ENCODE results near the gene TIMM22.

TIMM22 gene

DNA sequence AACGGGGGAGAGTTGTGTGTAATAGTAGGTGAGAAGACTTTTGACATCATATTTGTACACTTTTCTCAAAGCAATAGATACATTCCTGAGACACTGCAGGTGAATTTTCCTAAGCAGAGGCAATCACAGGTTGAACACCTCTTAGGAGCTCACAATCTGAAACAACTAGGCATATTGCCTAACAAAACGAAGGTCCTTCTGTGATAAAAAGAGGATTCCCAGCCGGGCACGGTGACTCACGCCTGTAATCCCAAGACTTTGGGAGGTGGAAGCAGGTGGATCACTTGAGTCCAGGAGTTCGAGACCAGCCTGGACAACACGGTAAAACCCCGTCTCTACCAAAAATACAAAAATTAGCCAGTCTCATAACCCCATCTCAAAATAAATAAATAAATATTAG is 34.8 kb upstream of the TIMM22 start:
- TF ChIP-seq FOXP2 (optimal IDR thresholded peaks at IDR 0.05; ENCODE audit: borderline replicate concordance, extremely low read depth, extremely low read length, insufficient read depth) (no peak), TAF1 (IDR thresholded peaks at IDR 0.05; ENCODE audit: borderline replicate concordance, insufficient read depth, low read length) (no peak), POLR2AphosphoS5 (IDR thresholded peaks at IDR 0.05; ENCODE audit: low read depth, low read length) (no peak), SIN3A (IDR thresholded peaks at IDR 0.05; ENCODE audit: borderline replicate concordance, insufficient read depth, low read length) (no peak)
- TF ChIP-seq, protein P1, sequence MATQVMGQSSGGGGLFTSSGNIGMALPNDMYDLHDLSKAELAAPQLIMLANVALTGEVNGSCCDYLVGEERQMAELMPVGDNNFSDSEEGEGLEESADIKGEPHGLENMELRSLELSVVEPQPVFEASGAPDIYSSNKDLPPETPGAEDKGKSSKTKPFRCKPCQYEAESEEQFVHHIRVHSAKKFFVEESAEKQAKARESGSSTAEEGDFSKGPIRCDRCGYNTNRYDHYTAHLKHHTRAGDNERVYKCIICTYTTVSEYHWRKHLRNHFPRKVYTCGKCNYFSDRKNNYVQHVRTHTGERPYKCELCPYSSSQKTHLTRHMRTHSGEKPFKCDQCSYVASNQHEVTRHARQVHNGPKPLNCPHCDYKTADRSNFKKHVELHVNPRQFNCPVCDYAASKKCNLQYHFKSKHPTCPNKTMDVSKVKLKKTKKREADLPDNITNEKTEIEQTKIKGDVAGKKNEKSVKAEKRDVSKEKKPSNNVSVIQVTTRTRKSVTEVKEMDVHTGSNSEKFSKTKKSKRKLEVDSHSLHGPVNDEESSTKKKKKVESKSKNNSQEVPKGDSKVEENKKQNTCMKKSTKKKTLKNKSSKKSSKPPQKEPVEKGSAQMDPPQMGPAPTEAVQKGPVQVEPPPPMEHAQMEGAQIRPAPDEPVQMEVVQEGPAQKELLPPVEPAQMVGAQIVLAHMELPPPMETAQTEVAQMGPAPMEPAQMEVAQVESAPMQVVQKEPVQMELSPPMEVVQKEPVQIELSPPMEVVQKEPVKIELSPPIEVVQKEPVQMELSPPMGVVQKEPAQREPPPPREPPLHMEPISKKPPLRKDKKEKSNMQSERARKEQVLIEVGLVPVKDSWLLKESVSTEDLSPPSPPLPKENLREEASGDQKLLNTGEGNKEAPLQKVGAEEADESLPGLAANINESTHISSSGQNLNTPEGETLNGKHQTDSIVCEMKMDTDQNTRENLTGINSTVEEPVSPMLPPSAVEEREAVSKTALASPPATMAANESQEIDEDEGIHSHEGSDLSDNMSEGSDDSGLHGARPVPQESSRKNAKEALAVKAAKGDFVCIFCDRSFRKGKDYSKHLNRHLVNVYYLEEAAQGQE (IDR thresholded peaks at IDR 0.05; ENCODE audit: insufficient read depth in 1 of 2, low read depth in 2 of 2, low read length in 2 of 2), result no peak

DNA sequence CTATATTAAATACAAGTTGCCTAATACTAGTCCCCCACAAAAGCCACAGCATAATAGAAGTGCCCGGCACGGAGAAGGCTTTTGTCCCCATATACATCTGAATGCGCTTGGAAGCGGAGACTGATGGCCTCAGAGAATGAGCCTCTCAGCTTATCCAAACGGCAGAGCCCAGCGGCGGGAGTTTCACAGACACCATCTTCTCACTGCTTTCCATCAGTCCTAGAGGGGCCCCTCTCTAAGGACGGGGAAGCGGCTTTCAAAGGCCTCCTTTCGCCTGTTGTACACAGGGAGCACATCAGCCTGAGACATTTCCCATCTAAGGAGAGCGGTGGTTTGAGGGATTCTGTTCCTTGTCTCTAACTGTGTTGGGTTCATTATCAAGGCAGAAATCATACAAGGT is 34.3 kb upstream of the TIMM22 start:
- no peak for TF ChIP-seq POLR2AphosphoS5 (IDR thresholded peaks at IDR 0.05; ENCODE audit: low read depth, low read length)
- TF ChIP-seq FOXP2 (optimal IDR thresholded peaks at IDR 0.05; ENCODE audit: borderline replicate concordance, extremely low read depth, extremely low read length, insufficient read depth), result no peak
- no peak for TF ChIP-seq SIN3A (IDR thresholded peaks at IDR 0.05; ENCODE audit: borderline replicate concordance, insufficient read depth, low read length)
- TF ChIP-seq, protein P1 (IDR thresholded peaks at IDR 0.05; ENCODE audit: insufficient read depth in 1 of 2, low read depth in 2 of 2, low read length in 2 of 2), result no peak
- no peak for TF ChIP-seq TAF1 (IDR thresholded peaks at IDR 0.05; ENCODE audit: borderline replicate concordance, insufficient read depth, low read length)

DNA sequence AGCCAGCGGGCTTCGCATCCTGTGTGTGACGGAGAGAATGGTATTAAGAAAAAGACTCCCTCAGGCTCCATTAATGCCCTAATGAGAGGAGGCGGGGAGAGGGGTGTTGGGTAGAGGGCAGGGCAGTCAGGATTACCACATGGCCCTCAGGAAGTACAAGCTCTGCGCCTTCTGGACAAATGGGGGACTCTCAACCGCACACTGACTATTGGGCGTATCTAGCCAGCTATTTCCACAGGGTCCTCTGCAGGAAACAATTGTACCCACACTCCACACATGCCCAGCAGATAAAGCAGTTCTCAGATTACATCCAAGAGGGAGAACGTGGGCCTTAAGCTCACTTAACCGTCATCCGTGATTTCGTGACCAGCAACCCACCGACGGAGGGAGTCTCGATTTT is 32.1 kb upstream of the TIMM22 start:
- TF ChIP-seq, protein P1 (IDR thresholded peaks at IDR 0.05; ENCODE audit: insufficient read depth in 1 of 2, low read depth in 2 of 2, low read length in 2 of 2), result peak in 1 of 2 experiments; percentile 39; a peak in 1 of 4 replicates
- TF ChIP-seq TAF1 (IDR thresholded peaks at IDR 0.05; ENCODE audit: borderline replicate concordance, insufficient read depth, low read length) (no peak), POLR2AphosphoS5 (IDR thresholded peaks at IDR 0.05; ENCODE audit: low read depth, low read length) (no peak)

DNA sequence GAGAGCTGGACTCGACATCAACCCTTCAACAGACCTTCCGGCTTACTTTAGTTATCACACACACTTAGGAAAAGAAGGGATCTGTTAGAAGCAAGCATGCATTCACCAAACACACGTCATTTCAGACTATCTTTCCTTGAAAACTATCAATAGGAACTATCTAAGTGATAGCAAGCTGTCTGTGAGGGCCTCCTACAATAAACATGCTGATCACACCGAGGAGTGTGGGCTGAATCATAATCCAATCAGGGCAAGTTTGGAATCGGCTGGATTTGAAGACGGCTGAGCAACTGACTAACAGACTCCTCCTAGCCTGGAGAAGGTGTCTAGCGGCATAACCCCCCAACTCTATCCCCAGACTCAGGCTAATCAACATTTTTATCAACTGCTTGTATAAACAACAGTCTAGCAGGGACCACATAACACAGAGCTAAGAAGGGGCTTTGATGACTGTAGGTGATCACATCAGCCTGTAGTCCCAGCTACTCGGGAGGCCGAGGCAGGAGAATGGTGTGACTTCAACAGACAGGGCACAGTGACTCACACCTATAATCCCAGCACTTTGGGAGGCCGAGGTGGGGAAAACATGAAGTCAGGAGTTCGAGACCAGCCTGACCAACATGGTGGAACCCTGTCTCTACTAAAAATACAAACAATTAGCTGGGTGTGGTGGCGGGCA is 31.5 kb upstream of the TIMM22 start:
- TF ChIP-seq, protein P1 (IDR thresholded peaks at IDR 0.05; ENCODE audit: insufficient read depth in 1 of 2, low read depth in 2 of 2, low read length in 2 of 2), result no peak
- no peak for TF ChIP-seq FOXP2 (optimal IDR thresholded peaks at IDR 0.05; ENCODE audit: borderline replicate concordance, extremely low read depth, extremely low read length, insufficient read depth)
- TF ChIP-seq TAF1 (IDR thresholded peaks at IDR 0.05; ENCODE audit: borderline replicate concordance, insufficient read depth, low read length), result no peak
- no peak for TF ChIP-seq POLR2AphosphoS5 (IDR thresholded peaks at IDR 0.05; ENCODE audit: low read depth, low read length)
- TF ChIP-seq SIN3A (IDR thresholded peaks at IDR 0.05; ENCODE audit: borderline replicate concordance, insufficient read depth, low read length), result no peak

DNA sequence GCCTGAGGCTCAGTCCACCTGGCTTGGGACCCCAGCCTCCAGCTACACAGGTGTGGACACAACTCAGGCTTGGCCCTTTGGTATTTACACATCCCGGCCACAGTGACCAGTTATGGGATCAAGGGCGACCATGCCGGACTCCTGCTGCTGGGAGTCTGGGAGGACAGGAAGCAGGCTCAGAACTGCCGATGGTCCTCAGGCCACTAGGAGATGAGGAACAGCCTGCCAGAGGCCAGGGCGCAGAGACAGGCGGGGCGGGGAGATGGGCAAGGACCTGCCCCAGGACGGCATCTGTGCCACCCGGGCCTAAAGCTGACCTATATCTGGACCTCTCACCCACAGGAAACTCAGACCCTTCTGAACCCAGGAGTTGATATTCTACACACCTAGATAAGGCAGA is 29.8 kb upstream of the TIMM22 start:
- TF ChIP-seq TAF1 (IDR thresholded peaks at IDR 0.05; ENCODE audit: borderline replicate concordance, insufficient read depth, low read length) (no peak), POLR2AphosphoS5 (IDR thresholded peaks at IDR 0.05; ENCODE audit: low read depth, low read length) (no peak), FOXP2 (optimal IDR thresholded peaks at IDR 0.05; ENCODE audit: borderline replicate concordance, extremely low read depth, extremely low read length, insufficient read depth) (no peak), SIN3A (IDR thresholded peaks at IDR 0.05; ENCODE audit: borderline replicate concordance, insufficient read depth, low read length) (no peak)
- TF ChIP-seq, protein P1 (IDR thresholded peaks at IDR 0.05; ENCODE audit: insufficient read depth in 1 of 2, low read depth in 2 of 2, low read length in 2 of 2), result no peak
